Coronary artery (tissue), 2 donors: ENCODE data around the gene DNAJA4.

Source experiments
- DNase-seq: peaks from one replicate; pipeline ENCODE4 v3.0.0-alpha.2; 2017; ENCODE audit warnings: low spot score
- H3K27ac ChIP-seq, 2 donors: fragments of 200-600 bp; sonication (generic); one replicate each; pipeline ENCODE4 v1.5.1; 2016 to 2019
- H3K4me3 ChIP-seq: fragments of 200-600 bp; sonication (generic); 2 replicates; pipeline ENCODE4 v1.5.1; 2016; ENCODE audit warnings: mild to moderate bottlenecking, moderate library complexity
- TF ChIP-seq, protein P1 (sequence below): fragments of 200-600 bp; sonication (generic); IDR thresholded peaks from one replicate; pipeline ENCODE4 v1.5.1; 2019; ENCODE audit warnings: antibody characterized with exemption

Gene DNAJA4

DNA sequence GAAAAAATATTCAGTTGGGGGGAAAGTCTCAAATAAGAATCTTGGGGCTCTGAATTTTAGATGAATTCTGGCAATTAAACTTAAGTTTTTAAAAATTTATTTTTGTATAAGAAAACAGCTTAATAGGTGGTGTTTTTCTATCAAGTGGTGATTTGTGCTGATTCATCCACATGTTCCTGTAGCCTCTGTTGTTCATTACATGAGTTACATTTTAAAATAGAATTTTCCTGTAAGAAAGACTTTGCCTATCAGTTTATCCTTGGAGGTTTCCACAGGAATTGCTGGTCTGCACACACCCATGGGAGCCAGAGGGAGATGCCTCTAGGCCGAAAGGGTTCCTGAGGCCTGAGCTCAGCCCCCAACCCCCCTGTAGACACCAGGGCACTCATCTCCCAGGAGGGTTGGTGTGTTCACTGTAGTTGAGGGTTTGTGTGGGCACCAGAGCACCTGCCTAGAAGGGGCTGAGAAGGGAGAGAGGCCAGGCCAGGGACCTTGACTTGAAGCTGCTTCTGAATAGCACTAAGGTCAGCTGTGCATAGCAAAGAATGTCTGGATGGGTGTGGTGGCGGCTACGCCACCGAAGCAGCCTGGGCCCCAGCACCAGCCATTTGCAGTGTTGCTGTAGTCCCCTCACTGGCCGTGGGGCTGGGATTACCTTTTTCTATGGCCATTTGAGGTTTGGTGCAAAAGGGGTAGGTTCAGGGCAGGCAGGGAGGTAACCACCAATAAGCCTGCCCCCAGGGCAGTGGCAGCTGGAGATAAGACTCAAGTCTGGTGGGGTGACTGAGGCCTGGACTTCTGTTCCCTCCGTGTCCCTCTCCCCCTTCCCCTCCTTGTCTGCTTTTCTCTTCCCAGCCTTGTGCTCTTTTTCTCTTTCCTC is 11.9 kb downstream of the DNAJA4 start:
- TF ChIP-seq, protein P1, sequence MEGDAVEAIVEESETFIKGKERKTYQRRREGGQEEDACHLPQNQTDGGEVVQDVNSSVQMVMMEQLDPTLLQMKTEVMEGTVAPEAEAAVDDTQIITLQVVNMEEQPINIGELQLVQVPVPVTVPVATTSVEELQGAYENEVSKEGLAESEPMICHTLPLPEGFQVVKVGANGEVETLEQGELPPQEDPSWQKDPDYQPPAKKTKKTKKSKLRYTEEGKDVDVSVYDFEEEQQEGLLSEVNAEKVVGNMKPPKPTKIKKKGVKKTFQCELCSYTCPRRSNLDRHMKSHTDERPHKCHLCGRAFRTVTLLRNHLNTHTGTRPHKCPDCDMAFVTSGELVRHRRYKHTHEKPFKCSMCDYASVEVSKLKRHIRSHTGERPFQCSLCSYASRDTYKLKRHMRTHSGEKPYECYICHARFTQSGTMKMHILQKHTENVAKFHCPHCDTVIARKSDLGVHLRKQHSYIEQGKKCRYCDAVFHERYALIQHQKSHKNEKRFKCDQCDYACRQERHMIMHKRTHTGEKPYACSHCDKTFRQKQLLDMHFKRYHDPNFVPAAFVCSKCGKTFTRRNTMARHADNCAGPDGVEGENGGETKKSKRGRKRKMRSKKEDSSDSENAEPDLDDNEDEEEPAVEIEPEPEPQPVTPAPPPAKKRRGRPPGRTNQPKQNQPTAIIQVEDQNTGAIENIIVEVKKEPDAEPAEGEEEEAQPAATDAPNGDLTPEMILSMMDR, result no peak
- no peak for DNase-seq
- Histone ChIP-seq H3K4me3 (no peak overlapping the region), H3K27ac (no peak overlapping the region)

DNA sequence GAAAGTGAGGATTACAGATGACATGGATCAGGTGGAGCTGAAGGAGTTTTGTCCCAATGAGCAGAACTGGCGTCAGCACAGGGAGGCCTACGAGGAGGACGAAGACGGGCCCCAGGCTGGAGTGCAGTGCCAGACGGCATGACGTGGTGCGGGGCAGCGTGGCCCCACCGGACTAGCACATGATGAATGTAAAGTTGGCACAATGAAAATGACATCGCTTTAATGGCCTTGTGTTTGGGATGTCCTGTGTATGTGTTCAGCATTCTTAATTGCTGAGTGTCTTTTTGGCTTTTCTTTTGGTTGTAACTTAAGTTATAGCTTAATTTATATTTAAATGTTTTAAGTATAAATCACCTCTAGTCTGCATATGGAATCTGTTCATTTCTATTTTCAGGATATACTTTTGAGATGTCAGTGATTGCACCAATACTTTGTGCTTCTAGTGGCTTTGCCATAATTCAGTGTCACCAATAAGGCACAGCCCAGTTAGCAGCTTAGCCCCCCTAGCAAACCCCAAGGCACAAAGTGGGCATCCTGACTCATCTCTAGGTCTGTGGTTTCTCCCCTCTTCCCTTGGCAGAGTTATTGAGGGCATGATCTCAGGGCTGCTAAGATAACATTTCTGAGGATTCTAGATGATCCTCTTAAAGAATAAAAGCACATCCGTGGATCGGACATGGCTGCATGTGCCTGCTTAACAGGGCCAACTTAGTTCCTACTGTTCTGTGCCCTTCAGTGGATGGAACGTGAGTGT is 16.1 kb downstream of the DNAJA4 start:
- no peak overlapping the region for H3K27ac ChIP-seq
- TF ChIP-seq, protein P1, result no peak

DNA sequence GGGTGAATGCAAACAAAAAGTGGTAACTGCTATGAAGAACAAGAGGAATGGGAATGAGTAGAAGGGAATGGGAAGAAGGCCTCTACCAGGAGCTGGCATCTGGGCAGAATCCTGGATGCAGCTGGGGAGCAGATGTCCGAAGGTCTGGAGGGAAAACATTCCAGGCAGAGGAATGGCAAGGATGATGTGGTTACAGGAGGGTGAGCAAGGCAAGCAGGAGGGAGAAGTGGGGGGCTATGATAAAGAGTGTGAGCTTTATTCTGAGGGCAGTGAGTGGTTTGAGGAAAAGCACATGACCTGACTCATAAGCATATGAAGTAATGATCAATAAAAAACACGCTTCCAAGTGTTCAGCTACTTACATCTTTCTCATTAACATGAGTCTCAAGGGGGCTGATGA is 18.0 kb downstream of the DNAJA4 start:
- TF ChIP-seq, protein P1, result no peak
- no peak for DNase-seq
- Histone ChIP-seq H3K27ac (no peak overlapping the region), H3K4me3 (no peak overlapping the region)

More for the DNA sequence above, 16.1 kb downstream of the DNAJA4 start:
- no peak for DNase-seq
- H3K4me3 ChIP-seq, result no peak overlapping the region

DNA sequence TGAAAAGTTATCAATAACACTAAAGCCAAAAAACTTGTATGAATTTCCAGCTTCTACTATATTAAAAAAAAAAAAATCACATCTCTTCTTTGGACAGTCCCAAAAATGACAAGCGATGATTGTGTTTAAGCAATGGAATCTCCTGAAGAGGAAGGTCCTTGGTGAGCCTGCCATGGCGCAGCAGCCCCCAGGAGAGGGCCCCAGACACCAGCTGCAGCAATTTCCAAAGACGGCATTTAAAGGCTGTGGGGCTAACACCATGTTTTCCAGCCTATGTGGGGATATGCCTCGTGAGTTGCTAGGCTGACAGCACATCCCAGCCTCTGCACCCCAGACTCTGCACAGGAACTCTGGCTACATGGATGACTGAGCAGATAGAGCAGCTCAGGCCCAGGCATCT is 20.4 kb downstream of the DNAJA4 start:
- no peak overlapping the region for H3K27ac ChIP-seq
- TF ChIP-seq, protein P1, result no peak

DNA sequence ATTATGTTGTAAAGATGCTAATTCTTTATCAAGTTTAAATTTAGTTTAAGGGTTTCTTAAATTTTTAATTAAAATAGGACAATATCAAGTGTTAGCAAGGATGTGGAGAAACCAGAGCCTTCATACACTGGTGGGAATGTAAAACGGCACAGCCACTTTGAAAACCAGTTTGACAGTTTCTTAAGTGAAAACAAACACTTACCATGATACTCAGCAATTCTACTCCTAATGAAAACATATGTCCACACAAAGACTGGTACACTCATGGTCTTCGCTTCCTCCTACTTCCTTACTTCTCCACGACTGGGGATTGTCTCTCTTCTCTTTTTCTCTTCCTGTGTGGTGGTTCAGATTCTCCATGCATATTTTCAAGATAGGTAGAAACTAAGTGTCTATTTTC is 25.9 kb downstream of the DNAJA4 start:
- Histone ChIP-seq H3K4me3 (no peak overlapping the region), H3K27ac (no peak overlapping the region)
- DNase-seq, result no peak
- TF ChIP-seq, protein P1, result no peak

More for the DNA sequence above, 20.4 kb downstream of the DNAJA4 start:
- DNase-seq, result no peak
- no peak overlapping the region for H3K4me3 ChIP-seq

DNA sequence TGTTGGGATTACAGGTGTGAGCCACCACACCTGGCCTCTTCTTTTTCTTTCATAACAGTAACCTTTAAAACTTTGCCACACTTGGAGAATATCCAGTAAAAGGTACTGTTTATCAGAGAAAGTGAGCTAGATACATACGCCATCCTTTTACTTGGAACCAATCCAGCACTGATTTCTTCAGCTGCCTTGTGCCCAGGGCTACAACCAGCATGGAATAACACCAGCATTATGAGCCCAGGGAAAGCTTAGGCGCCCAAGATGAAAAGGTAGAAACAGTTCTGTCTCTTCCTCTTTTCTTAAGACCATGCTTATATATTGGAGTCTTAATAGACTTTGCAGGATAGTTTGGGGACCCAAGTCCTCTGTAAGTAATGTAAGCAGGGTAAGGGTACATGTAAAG is 26.7 kb downstream of the DNAJA4 start:
- Histone ChIP-seq H3K27ac (no peak overlapping the region), H3K4me3 (no peak overlapping the region)
- TF ChIP-seq, protein P1, result no peak
- DNase-seq, result no peak
